HG03520 (cell line): ENCODE measurements around the gene ZNF169.
"Not testable (repeated sequence)": the region's sequence is repeated elsewhere in the genome, so short reads cannot be mapped to it uniquely, and the experiment has no call there.

ENCODE experiments used
- ATAC-seq: cut with Tn5 transposase; IDR thresholded peaks from one replicate; pipeline ENCODE4 v1.9.1; 2021; ENCODE audit warnings: mild to moderate bottlenecking, moderate library complexity; ENCODE audit not compliant: unreplicated experiment

Gene ZNF169

DNA sequence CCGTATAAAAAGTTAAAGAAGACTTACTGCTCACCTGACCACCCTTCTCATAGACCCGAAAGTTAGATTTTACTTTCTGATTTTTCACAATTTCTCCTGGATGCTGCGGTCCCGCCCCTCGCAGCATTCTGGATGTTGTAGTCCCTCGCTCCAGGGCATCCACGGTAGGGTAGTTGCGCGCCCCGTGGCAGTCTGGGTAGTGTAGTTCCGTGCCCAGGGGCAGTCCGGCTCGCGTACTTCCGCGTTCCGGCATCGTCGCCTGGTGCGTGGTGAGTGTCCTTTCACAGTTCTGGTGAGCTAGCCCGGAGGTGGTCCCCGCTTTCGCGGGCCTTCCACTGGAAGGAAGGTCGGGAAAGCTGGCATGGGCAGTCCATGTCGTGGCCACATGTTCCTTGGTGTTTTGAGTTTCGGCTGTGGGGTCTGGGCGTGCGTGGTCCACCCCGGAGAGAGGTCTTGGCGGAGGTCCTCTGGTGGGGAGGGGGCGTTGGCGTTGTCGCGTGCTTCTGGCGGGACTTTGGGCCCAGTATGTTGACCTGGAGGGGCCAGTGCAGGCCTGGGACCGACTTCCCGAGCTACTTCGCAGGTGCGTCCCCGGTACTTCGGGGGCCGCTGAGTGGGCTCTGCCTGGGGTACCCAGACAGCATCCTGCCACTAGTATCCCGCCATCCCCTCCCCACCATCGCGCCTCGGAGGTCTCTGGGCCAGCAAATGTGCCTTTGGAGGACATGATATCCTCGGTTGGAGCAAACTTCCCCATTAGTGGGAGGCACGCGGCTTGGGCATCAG is at the start of gene ZNF169:
Gene ZNF169, plus strand, starts transcription at position 222 of the 786 bp plus-strand sequence. CDS start 19,515 bp downstream, outside the sequence.
- ATAC-seq = peak; percentile 99

DNA sequence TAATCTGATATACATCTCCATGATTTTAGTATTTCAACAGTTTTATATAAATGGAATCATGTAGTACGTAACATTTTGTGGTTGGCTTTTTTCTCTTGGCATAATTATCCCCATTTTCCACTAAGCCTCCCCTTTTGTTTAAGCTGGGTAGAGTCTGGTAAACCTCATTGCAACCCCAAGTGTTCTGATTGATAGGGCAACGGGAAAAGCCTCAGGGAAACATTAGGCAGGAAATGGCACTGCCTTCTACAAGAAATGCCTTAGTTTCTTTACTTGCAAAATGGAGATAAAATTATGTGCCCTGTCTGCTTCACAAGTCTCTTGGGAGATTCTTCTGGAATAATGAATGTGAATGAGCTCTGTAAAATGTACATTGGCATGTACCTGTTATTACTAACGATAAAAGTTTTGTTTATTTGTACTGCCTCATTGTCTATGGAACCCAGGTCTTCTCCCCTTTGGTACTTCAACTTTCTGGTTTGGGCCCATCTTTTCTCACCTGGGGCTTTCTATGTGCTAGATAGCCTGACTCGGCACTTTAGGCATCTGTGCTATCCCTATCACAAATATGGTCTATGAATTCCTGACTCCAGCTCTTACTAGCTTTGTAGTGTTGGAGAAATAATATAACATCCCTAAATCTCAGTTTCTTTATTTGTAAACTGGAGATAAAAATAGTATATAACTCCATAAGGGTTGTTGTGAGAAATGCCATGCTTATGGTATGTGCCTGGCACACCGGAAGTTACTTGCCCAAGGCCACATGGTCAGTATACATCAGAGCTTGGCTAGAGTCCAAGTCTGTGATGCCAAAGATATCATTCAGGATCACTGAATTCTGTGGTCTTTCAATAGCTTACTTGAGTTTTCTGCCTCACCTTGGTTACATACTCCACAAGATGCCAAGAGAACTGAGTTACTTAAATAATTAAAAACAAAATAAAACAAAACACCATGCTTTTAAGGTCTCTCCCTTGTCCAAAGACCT is 48.2 kb upstream of the ZNF169 start:
- ATAC-seq = no peak

- ATAC-seq = no peak
Measured at GRCh38 chr9:94212091-94212490, 47.0 kb upstream of the ZNF169 start.

- no peak for ATAC-seq
Measured at GRCh38 chr9:94212531-94212930, 46.6 kb upstream of the ZNF169 start.

DNA sequence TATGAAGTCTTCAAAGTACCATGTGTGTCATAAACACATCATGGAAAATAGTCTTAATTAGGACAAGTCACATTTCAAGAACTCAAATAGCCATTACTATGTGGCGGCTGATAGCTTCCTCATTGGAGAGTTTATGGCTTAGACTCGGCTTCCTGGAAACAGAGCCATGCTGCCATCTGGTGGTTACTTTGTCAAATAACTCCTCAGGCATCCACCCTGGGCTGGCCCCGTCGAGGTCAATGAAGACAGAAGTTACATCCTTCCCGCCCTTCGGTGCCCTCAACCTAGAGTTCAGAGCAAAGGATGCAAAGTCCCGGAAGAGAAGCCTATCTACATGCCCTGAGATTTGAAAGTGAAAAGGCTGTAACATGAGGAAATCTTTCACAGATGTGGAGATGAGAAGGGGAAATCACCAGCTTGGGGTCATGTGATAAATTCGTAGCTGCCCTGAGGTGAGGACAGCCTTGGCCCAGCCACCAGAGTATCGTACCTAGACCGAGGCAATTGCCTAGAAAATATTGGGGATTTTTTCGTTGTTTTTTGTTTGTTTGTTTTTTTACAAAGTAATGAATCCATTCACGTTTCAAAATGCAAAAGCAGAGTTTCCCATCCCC is 45.5 kb upstream of the ZNF169 start:
- peak; percentile 81 for ATAC-seq

- no peak for ATAC-seq
Measured at GRCh38 chr9:94222870-94223269, 36.2 kb upstream of the ZNF169 start.

DNA sequence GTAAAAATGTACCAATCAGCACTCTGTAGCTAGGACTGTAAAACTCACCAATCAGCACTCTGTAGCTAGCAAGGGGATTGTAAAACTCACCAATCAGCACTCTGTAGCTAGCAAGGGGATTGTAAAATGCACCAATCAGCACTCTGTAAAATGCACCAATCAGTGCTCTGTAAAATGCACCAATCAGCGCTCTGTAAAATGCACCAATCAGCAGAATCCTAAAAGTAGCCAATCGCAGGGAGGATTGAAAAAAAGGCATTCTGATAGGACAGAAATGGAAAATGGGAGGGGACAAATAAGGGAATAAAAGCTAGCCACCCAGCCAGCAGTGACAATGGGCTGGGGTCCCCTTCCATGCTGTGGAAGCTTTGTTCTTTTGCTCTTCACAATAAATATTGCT is 33.7 kb upstream of the ZNF169 start:
- ATAC-seq = not testable (repeated sequence)

GRCh38 chr9:94228616-94229015 is 30.5 kb upstream of the ZNF169 start:
- ATAC-seq = no peak

DNA sequence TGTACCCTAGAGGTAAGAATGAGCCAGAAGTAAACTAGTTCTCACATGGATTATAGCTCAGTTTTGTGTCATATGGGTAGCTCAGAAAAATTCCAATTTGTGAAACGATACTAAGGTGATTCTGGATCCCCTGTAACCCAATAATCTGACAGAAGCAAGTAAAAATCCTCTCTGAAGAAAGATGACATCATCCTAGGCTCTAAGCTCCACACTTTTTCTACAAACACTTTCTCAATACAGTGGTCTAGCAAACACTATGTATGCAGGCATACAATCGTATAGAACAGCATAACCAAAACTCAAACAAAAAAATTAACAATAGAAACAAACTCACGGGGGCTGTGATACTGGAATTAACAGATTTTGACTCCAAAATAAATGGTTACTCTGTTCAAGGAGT is 26.7 kb upstream of the ZNF169 start:
- ATAC-seq = no peak

GRCh38 chr9:94241098-94241497 is 18.0 kb upstream of the ZNF169 start:
- not testable (repeated sequence) for ATAC-seq

- no peak for ATAC-seq
Measured at GRCh38 chr9:94245651-94246050, 13.4 kb upstream of the ZNF169 start.

DNA sequence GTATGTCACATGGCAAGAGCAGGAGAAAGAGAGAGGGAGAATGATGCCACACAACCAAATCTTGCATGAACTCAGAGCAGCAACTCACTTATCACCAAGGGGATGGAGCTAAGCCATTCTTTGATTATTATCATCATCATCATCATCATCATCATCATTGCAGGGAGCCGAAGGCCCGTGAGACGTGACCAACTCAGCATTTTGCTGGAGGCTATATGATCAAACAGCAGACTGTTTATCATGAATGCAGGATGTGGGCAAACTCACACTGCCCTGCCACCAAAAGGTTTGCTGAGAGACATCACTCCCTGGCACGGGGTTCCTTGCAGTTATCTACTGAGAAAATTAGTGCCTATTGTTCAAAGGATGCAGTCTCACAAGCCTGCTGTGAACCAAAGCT is 8.6 kb upstream of the ZNF169 start:
- no peak for ATAC-seq

DNA sequence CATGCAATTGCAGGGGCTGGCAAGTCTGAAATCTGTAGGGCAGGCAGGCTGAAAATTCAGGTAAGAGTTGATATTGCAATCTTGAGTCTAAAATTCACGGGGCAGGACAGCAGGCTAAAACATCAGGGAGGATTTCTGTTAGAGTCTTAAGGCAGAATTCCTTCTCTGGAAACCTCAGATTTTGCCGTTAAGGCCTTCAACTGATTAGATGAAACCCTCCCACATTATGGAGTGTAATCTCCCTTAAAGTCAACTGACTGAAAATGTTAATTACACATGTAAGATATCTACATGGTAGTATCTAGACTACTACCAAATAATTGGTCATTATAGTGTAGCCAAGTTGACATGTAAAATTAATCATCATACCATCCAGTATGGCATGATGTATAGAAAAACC is 3.1 kb upstream of the ZNF169 start:
- ATAC-seq = no peak

- not testable (repeated sequence) for ATAC-seq
Measured at GRCh38 chr9:94265626-94266402, 6.7 kb downstream of the ZNF169 start.

DNA sequence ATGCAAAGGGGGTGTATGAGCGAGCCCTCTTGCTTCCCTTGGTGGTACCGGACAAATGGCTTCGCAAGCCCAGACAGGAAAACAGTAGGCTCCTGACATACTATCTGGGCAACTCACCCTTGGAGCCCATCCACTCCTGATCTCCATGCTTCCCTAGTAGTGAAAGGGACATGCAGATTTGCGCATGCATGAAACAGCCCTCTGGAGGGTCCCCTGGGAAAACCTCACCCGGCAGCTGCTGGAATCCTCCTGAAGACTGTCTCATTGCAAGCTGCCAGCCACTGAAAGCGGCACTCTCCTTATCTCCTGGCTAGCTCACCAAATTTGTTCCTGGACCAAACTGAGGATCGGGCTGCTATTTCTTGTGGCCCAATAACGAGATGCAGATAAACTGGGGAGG is 10.2 kb downstream of the ZNF169 start:
- no peak for ATAC-seq

DNA sequence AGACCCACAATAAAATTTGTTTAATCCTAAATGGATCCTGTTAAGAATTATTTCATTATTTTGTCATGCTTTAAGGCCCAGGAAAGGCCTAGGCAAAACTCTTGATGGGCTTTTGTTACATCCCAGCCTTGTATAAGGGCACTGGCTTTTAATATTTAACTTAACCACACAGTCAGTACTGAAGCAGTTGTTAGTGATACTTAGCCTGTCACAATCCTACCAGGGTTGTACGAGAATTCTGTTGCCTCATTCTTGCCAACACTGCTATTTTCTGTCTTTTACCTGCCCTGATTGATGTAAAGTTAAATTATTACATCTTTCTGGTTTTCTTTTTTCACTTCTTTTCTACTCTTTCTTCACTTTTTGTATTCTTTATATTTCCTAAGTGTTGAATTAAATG is 10.9 kb downstream of the ZNF169 start:
- no peak for ATAC-seq

- ATAC-seq = not testable (repeated sequence)
Measured at GRCh38 chr9:94277029-94277428, 17.9 kb downstream of the ZNF169 start.

- no peak for ATAC-seq
Measured at GRCh38 chr9:94277885-94278536, 18.9 kb downstream of the ZNF169 start.

GRCh38 chr9:94280409-94280989 is 21.4 kb downstream of the ZNF169 start:
- ATAC-seq = no peak

- no peak for ATAC-seq
Measured at GRCh38 chr9:94281101-94281500, 22.0 kb downstream of the ZNF169 start.
